Measurements from ENCODE around the gene FBXL13. TPM values are rescaled to one million over a fixed set of nuclear protein-coding genes. Genes with fewer than 3 reads are reported as not detected.
"Not testable (repeated sequence)": the region's sequence is repeated elsewhere in the genome, so short reads cannot be mapped to it uniquely, and the experiment has no call there.

The FBXL13 gene
- total RNA-seq, 4 donors from 2014 or later: 0.40 to 0.95 (median 0.51) TPM

- peak within 1 kb of the TSS in 2 of 4 donors; percentile 15 to 51 for H3K4me3 ChIP-seq
- 13 to 15% methylated on average over 6 of the region's 6 CpGs for WGBS, 2 donors
These were observed 161.9 kb downstream of the FBXL13 start, which contains the start of gene LRRC17 for GRCh38 chr7:102912742-102913141. TSS of gene LRRC17 (plus strand) at chr7:102913000. CDS start at chr7:102933914, 20,914 bp downstream.

DNA sequence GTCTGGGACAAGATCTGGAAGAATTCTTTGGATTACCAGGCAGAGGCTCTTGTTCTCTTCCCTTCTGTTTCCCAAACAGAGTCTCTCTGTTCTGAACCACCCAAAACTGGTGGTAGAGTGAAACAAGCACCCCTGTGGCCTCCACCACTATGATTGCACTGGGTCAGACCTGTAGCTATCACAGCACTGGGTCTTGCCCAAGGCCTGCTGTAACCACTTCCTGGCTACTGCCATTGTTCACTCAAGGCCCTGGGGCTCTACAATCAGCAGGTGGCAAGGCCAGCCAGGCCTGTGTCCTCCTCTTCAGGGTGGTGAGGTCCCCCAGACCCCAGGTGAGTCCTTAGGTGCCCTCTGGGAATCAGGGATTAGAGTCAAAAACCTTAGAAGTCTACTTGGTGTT lies 165.9 kb downstream of the FBXL13 start:
- no peaks in the 10 kb centered on the region for H3K9me3 ChIP-seq
- no peak for DNase-seq
- H3K36me3 ChIP-seq: no peaks in the 10 kb centered on the region
- H3K27ac ChIP-seq: no peak overlapping the region
- TF ChIP-seq, protein P1, sequence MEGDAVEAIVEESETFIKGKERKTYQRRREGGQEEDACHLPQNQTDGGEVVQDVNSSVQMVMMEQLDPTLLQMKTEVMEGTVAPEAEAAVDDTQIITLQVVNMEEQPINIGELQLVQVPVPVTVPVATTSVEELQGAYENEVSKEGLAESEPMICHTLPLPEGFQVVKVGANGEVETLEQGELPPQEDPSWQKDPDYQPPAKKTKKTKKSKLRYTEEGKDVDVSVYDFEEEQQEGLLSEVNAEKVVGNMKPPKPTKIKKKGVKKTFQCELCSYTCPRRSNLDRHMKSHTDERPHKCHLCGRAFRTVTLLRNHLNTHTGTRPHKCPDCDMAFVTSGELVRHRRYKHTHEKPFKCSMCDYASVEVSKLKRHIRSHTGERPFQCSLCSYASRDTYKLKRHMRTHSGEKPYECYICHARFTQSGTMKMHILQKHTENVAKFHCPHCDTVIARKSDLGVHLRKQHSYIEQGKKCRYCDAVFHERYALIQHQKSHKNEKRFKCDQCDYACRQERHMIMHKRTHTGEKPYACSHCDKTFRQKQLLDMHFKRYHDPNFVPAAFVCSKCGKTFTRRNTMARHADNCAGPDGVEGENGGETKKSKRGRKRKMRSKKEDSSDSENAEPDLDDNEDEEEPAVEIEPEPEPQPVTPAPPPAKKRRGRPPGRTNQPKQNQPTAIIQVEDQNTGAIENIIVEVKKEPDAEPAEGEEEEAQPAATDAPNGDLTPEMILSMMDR (IDR thresholded peaks at IDR 0.05): no peak
- no peak for TF ChIP-seq POLR2A (IDR thresholded peaks at IDR 0.05)
- intact Hi-C loops (cut with DNase I): no loop called here
- no peaks in the 10 kb centered on the region for H3K27me3 ChIP-seq
- H3K4me1 ChIP-seq: peaks cover 0 to 8% (median 6%) of the 10 kb centered on the region in 3 donors
- H3K4me3 ChIP-seq: no peak overlapping the region

More at GRCh38 chr7:102912742-102913141, 161.9 kb downstream of the FBXL13 start, which contains the start of gene LRRC17:
- TF ChIP-seq, protein P1 (IDR thresholded peaks at IDR 0.05): no peak
- TF ChIP-seq POLR2A (IDR thresholded peaks at IDR 0.05): no peak
- H3K27ac ChIP-seq: peak within 1 kb of the TSS in 2 of 4 donors; percentile 31 to 33
- H3K4me1 ChIP-seq: peaks cover 0 to 21% (median 6%) of the 10 kb centered on the region in 3 donors
- no peaks in the 10 kb centered on the region for H3K9me3 ChIP-seq
- H3K27me3 ChIP-seq: no peaks in the 10 kb centered on the region
- intact Hi-C loops (cut with DNase I): no loop called here
- no peaks in the 10 kb centered on the region for H3K36me3 ChIP-seq
- DNase-seq: no peak

DNA sequence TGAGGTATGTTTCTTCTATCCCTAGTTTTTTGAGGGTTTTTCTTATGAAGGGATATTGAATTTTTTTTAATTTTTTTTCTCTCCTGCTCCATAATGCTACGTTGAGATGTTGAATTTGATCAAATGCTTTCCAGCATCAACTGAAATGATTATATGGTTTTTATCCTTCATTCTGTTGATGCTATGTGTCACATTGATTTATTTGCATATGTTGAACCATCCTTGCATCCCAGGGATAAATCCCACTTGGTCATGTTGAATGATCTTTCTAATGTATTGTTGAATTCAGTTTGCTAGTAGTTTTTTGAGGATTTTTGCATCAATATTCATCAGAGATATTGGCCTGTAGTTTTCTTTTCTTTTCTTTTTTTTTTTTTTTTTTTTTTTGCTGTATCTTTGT lies 171.0 kb downstream of the FBXL13 start:
- WGBS, 2 donors: 78 to 90% methylated on average over 1 of the region's 1 CpG
- H3K4me3 ChIP-seq; H3K36me3 ChIP-seq; intact Hi-C loops (cut with DNase I); H3K4me1 ChIP-seq; H3K27ac ChIP-seq; H3K9me3 ChIP-seq; DNase-seq; H3K27me3 ChIP-seq: not testable (repeated sequence)

GRCh38 chr7:102902052-102902451 lies 172.5 kb downstream of the FBXL13 start:
- intact Hi-C loops (cut with DNase I); H3K27ac ChIP-seq; H3K27me3 ChIP-seq; H3K36me3 ChIP-seq; H3K9me3 ChIP-seq; DNase-seq; H3K4me3 ChIP-seq: not testable (repeated sequence)
- peaks cover 0 to 15% (median 0%) of the 10 kb centered on the region in 3 donors for H3K4me1 ChIP-seq
- 66 to 77% methylated on average over 2 of the region's 2 CpGs for WGBS, 2 donors

DNA sequence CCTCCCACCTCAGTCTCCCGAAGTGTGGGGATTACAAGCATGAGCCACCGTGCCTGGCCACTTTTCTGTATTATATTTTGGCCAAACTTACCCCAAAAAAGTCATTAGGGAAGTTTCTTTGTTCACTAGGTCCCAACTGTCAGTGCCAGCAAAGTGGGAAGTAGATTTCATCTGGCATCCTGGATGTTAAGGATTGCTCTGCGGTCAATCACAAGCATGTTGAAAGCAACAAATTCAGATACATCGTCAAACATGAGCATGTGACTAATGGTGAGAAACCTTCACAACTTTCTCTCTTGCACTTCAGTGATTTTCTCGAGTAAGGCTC lies 176.1 kb downstream of the FBXL13 start:
- H3K27me3 ChIP-seq: no peaks in the 10 kb centered on the region
- no peak overlapping the region for H3K4me3 ChIP-seq
- no peak for TF ChIP-seq POLR2A (IDR thresholded peaks at IDR 0.05)
- TF ChIP-seq, protein P1 (IDR thresholded peaks at IDR 0.05): no peak
- no peaks in the 10 kb centered on the region for H3K36me3 ChIP-seq
- DNase-seq: no peak
- no peaks in the 10 kb centered on the region for H3K9me3 ChIP-seq
- intact Hi-C loops (cut with DNase I): no loop called here
- 66 to 74% methylated on average over 5 of the region's 5 CpGs for WGBS, 2 donors
- no peak overlapping the region for H3K27ac ChIP-seq
- peaks cover 0 to 25% (median 4%) of the 10 kb centered on the region in 3 donors for H3K4me1 ChIP-seq

DNA sequence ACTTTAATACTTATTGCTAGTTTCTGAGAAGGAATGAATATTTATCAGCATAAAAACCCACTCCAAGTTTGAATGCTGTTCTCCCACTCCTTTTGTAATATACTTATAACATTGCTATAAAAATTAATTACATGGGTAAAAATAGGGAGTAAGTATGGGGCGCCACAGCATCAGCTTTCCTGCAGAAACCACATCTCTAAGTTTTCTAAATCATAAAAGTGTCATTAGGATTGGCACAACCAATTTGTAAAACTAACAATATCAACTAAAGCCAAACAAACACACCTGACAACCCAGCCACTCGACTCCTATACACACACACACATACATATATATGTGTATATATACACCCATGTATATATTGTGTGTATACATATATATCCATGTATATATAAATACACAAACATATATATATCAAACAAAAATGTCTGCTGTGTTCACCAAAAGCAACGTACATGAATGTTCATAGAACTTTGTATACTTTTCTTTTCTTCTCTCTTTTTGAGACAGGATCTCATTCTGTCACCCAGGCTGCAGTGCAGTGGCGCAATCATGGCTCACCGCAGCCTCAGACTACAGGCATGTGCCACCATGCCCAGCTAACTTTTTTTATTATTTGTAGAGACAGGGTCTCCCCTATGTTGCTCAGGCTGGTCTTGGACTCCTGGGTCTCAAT lies 176.6 kb downstream of the FBXL13 start:
- Histone ChIP-seq H3K27ac (no peak overlapping the region), H3K4me3 (no peak overlapping the region), H3K27me3 (no peaks in the 10 kb centered on the region), H3K36me3 (no peaks in the 10 kb centered on the region), H3K9me3 (no peaks in the 10 kb centered on the region), H3K4me1 (peaks cover 0 to 25% (median 4%) of the 10 kb centered on the region in 3 donors)
- TF ChIP-seq, protein P1 (IDR thresholded peaks at IDR 0.05): no peak
- no peak for TF ChIP-seq POLR2A (IDR thresholded peaks at IDR 0.05)
- intact Hi-C loops (cut with DNase I): no loop called here
- 69 to 70% methylated on average over 5 of the region's 5 CpGs for WGBS, 2 donors
- no peak for DNase-seq
